Vagina (tissue), 2 donors: ENCODE measurements around the gene ASB13. TPM values are rescaled to one million over a fixed set of nuclear protein-coding genes. Genes with fewer than 3 reads are reported as not detected.
A peak's percentile ranks its signal among the peaks of the same experiment; 100 is the strongest.
"Not testable (repeated sequence)": the region's sequence is repeated elsewhere in the genome, so short reads cannot be mapped to it uniquely, and the experiment has no call there.

Experiments
- DNase-seq, 2 donors: peaks; one replicate each; pipeline ENCODE4 v3.0.0-alpha.2; 2017; ENCODE audit errors: extremely low spot score in 2 of 2
- H3K27ac ChIP-seq: fragments of 200-600 bp; sonication (generic); one replicate; pipeline ENCODE4 v1.5.1; 2019
- H3K27me3 ChIP-seq: fragments of 200-600 bp; sonication (generic); one replicate; pipeline ENCODE4 v1.5.1; 2019
- H3K36me3 ChIP-seq, 2 donors: fragments of 200-600 bp; sonication (generic); one replicate each; pipeline ENCODE4 v1.5.1; 2017 to 2019
- H3K4me1 ChIP-seq: fragments of 200-600 bp; sonication (generic); one replicate; pipeline ENCODE4 v1.5.1; 2019
- H3K4me3 ChIP-seq, 2 donors: fragments of 200-600 bp; sonication (generic); 1 replicate in 1 of 2; 2 replicates in 1 of 2; pipeline ENCODE4 v1.5.1; 2016 to 2019
- H3K9me3 ChIP-seq: fragments of 200-600 bp; sonication (generic); one replicate; pipeline ENCODE4 v1.5.1; 2019
- CTCF ChIP-seq, 3 experiments: fragments of 450-650 bp in 2 of 3; fragments of 200-600 bp in 1 of 3; sonication (generic) in 1 of 3; IDR thresholded peaks; one replicate each; pipeline ENCODE4 v1.5.1; 2017 to 2019; ENCODE audit warnings: antibody characterized with exemption in 3 of 3, mild to moderate bottlenecking in 2 of 3, moderate library complexity in 2 of 3
- POLR2A ChIP-seq, 2 donors: fragments of 450-650 bp; IDR thresholded peaks; one replicate each; pipeline ENCODE4 v1.6.1; 2017; ENCODE audit warnings: antibody characterized with exemption in 2 of 2, mild to moderate bottlenecking in 2 of 2, moderate library complexity in 2 of 2
- POLR2AphosphoS5 ChIP-seq, 2 donors: sonication (generic); formaldehyde crosslinking; IDR thresholded peaks; one replicate each; pipeline ENCODE4 v1.9.0; 2017; ENCODE audit warnings: antibody characterized with exemption in 2 of 2, mild to moderate bottlenecking in 2 of 2, low read depth in 1 of 2; ENCODE audit not compliant: insufficient read depth in 1 of 2
- intact Hi-C: fragments of 100-400 bp; cut with DNase I; formaldehyde crosslinking; loops from one replicate; pipeline ENCODE4 v1.15.1; 2023
- total RNA-seq: library from RNA; depleted of rRNA; stranded (reverse); fragments of >200 nt; gene quantifications from one replicate; pipeline ENCODE4 v1.2.3, GENCODE V29; 2016

ASB13 gene
- total RNA-seq, 1 donor from 2014 or later, result 17.4 TPM

- H3K27ac ChIP-seq, result no peak overlapping the region
- H3K36me3 ChIP-seq, result no peaks in the 10 kb centered on the region
- no peak overlapping the region for H3K4me3 ChIP-seq
- H3K27me3 ChIP-seq, result no peaks in the 10 kb centered on the region
- no peak for TF ChIP-seq CTCF (IDR thresholded peaks at IDR 0.05)
- TF ChIP-seq POLR2A (IDR thresholded peaks at IDR 0.05), result no peak
- no peak for TF ChIP-seq POLR2AphosphoS5 (IDR thresholded peaks at IDR 0.05; ENCODE audit: insufficient read depth in 1 of 2, low read depth in 1 of 2)
- no peak for DNase-seq
- no peaks in the 10 kb centered on the region for H3K9me3 ChIP-seq
- H3K4me1 ChIP-seq, result peaks cover 23% of the 10 kb centered on the region
- intact Hi-C loops, result loop anchor here (10.0 kb wide), 1 partner anchor 91 kb away; no protein-coding TSS in a partner anchor
Measured at GRCh38 chr10:5625992-5626777, 40.2 kb downstream of the ASB13 start.

GRCh38 chr10:5624701-5625100 lies 41.7 kb downstream of the ASB13 start:
- no peaks in the 10 kb centered on the region for H3K36me3 ChIP-seq
- TF ChIP-seq POLR2A (IDR thresholded peaks at IDR 0.05) (no peak), CTCF (IDR thresholded peaks at IDR 0.05) (no peak), POLR2AphosphoS5 (IDR thresholded peaks at IDR 0.05; ENCODE audit: insufficient read depth in 1 of 2, low read depth in 1 of 2) (no peak)
- H3K4me1 ChIP-seq, result peaks cover 22% of the 10 kb centered on the region
- no peaks in the 10 kb centered on the region for H3K27me3 ChIP-seq
- no peak overlapping the region for H3K4me3 ChIP-seq
- intact Hi-C loops, result loop anchor here (10.0 kb wide), 1 partner anchor 90 kb away; no protein-coding TSS in a partner anchor
- DNase-seq, result no peak
- H3K27ac ChIP-seq, result no peak overlapping the region
- H3K9me3 ChIP-seq, result no peaks in the 10 kb centered on the region

GRCh38 chr10:5623081-5623748 lies 43.2 kb downstream of the ASB13 start:
- no peaks in the 10 kb centered on the region for H3K27me3 ChIP-seq
- H3K9me3 ChIP-seq, result no peaks in the 10 kb centered on the region
- TF ChIP-seq CTCF (IDR thresholded peaks at IDR 0.05) (peak; percentile 88 to 94 (median 91)), POLR2AphosphoS5 (IDR thresholded peaks at IDR 0.05; ENCODE audit: insufficient read depth in 1 of 2, low read depth in 1 of 2) (peak in 1 of 2 donors; percentile 60), POLR2A (IDR thresholded peaks at IDR 0.05) (no peak)
- no peak for DNase-seq
- H3K27ac ChIP-seq, result peak overlapping the region; percentile 60
- intact Hi-C loops, result loop anchor here (2.0 to 10.0 kb wide), 2 partner anchors 88 to 180 kb away; no protein-coding TSS in a partner anchor
- no peaks in the 10 kb centered on the region for H3K36me3 ChIP-seq
- H3K4me3 ChIP-seq, result no peak overlapping the region
- peaks cover 22% of the 10 kb centered on the region for H3K4me1 ChIP-seq

GRCh38 chr10:5622186-5622960 lies 44.0 kb downstream of the ASB13 start:
- Histone ChIP-seq H3K27ac (peak overlapping the region; percentile 60), H3K27me3 (no peaks in the 10 kb centered on the region), H3K4me1 (peaks cover 30% of the 10 kb centered on the region), H3K9me3 (no peaks in the 10 kb centered on the region), H3K4me3 (no peak overlapping the region), H3K36me3 (no peaks in the 10 kb centered on the region)
- intact Hi-C loops, result loop anchor here (2.0 to 10.0 kb wide), 2 partner anchors 88 to 180 kb away; no protein-coding TSS in a partner anchor
- TF ChIP-seq POLR2AphosphoS5 (IDR thresholded peaks at IDR 0.05; ENCODE audit: insufficient read depth in 1 of 2, low read depth in 1 of 2) (no peak), CTCF (IDR thresholded peaks at IDR 0.05) (no peak), POLR2A (IDR thresholded peaks at IDR 0.05) (no peak)
- no peak for DNase-seq

DNA sequence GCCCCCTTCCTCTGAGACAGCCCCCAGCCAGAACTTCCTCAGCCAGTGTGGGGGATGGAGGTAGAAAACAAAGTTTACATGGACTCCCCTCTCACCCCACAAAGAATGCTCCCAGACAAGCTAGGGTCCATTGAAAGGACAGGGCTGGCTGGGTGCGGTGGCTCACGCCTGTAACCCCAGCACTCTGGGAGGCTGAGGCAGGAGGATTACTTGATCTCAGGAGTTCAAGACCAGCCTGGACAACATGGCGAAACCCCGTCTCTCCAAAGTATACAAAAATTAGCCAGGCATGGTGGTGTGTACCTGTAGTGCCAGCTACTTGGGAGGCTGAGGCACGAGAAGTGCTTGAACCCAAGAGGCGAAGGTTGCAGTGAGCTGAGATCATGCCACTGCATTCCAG lies 45.0 kb downstream of the ASB13 start:
- not testable (repeated sequence) for H3K4me3 ChIP-seq, DNase-seq, H3K27me3 ChIP-seq, H3K27ac ChIP-seq, H3K36me3 ChIP-seq, H3K9me3 ChIP-seq
- peaks cover 39% of the 10 kb centered on the region for H3K4me1 ChIP-seq
- intact Hi-C loops, result loop anchor here (10.0 kb wide), 1 partner anchor 87 kb away; no protein-coding TSS in a partner anchor
